ENCODE results near the gene HOXB4. TPM values are rescaled to one million over a fixed set of nuclear protein-coding genes. Genes with fewer than 3 reads are reported as not detected.

Gene HOXB4
- total RNA-seq, 2 experiments from 2014 or later: 1.7 to 2.0 TPM

GRCh38 chr17:48600244-48601098 is 22.3 kb upstream of the HOXB4 start:
- POLR2A ChIA-PET: interaction anchor here (0.6 to 1.3 kb wide), 5 partner anchors 12 to 237 kb away, joined by 3 to 5 read pairs (median 3); no protein-coding TSS in a partner anchor
- CTCF ChIA-PET: interaction anchor here (0.9 to 1.5 kb wide), 5 partner anchors 9 to 264 kb away, joined by 3 to 4 read pairs (median 4); no protein-coding TSS in a partner anchor
- Mint-ChIP-seq H3K36me3 (ENCODE audit: low read depth) (no peaks in the 10 kb centered on the region), H3K4me1 (ENCODE audit: low read depth) (peaks cover 35% of the 10 kb centered on the region), H3K4me3 (no peak overlapping the region), H3K27ac (no peak overlapping the region), H3K9me3 (no peaks in the 10 kb centered on the region), H3K27me3 (peaks cover 90% of the 10 kb centered on the region)
- DNase-seq (no peak), ATAC-seq (no peak)
- TF ChIP-seq, protein P1, sequence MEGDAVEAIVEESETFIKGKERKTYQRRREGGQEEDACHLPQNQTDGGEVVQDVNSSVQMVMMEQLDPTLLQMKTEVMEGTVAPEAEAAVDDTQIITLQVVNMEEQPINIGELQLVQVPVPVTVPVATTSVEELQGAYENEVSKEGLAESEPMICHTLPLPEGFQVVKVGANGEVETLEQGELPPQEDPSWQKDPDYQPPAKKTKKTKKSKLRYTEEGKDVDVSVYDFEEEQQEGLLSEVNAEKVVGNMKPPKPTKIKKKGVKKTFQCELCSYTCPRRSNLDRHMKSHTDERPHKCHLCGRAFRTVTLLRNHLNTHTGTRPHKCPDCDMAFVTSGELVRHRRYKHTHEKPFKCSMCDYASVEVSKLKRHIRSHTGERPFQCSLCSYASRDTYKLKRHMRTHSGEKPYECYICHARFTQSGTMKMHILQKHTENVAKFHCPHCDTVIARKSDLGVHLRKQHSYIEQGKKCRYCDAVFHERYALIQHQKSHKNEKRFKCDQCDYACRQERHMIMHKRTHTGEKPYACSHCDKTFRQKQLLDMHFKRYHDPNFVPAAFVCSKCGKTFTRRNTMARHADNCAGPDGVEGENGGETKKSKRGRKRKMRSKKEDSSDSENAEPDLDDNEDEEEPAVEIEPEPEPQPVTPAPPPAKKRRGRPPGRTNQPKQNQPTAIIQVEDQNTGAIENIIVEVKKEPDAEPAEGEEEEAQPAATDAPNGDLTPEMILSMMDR (IDR thresholded peaks at IDR 0.05): no peak
- intact Hi-C loops (cut with micrococcal nuclease): no loop called here

- no peak overlapping the region for H3K4me3 Mint-ChIP-seq
- POLR2A ChIA-PET: interaction anchor here (1.2 kb wide), 1 partner anchor 19 kb away, joined by 3 read pairs; no protein-coding TSS in a partner anchor
Observed at GRCh38 chr17:48599354-48599753, 21.2 kb upstream of the HOXB4 start.

GRCh38 chr17:48598736-48599135 is 20.6 kb upstream of the HOXB4 start:
- Mint-ChIP-seq H3K36me3 (ENCODE audit: low read depth) (no peaks in the 10 kb centered on the region), H3K4me1 (ENCODE audit: low read depth) (peaks cover 33% of the 10 kb centered on the region), H3K9me3 (no peaks in the 10 kb centered on the region), H3K27ac (no peak overlapping the region), H3K4me3 (peak overlapping the region; percentile 59), H3K27me3 (peaks cover 87% of the 10 kb centered on the region)
- ATAC-seq (no peak), DNase-seq (no peak)
- TF ChIP-seq, protein P1 (IDR thresholded peaks at IDR 0.05): no peak
- ChIA-PET POLR2A (interaction anchor here (0.6 to 1.2 kb wide), 3 partner anchors 19 to 587 kb away, joined by 3 read pairs; no protein-coding TSS in a partner anchor), CTCF (interaction anchor here (1.0 kb wide), 1 partner anchor 134 kb away, joined by 3 read pairs; no protein-coding TSS in a partner anchor)
- intact Hi-C loops (cut with micrococcal nuclease): no loop called here

More at GRCh38 chr17:48599354-48599753, 21.2 kb upstream of the HOXB4 start:
- H3K27ac Mint-ChIP-seq: no peak overlapping the region
- CTCF ChIA-PET: interaction anchor here (1.0 kb wide), 1 partner anchor 133 kb away, joined by 3 read pairs; no protein-coding TSS in a partner anchor
- H3K9me3 Mint-ChIP-seq: no peaks in the 10 kb centered on the region
- TF ChIP-seq, protein P1 (IDR thresholded peaks at IDR 0.05): no peak
- H3K4me1 Mint-ChIP-seq (ENCODE audit: low read depth): peaks cover 33% of the 10 kb centered on the region
- H3K27me3 Mint-ChIP-seq: peaks cover 88% of the 10 kb centered on the region
- H3K36me3 Mint-ChIP-seq (ENCODE audit: low read depth): no peaks in the 10 kb centered on the region
- ATAC-seq (no peak), DNase-seq (no peak)
- intact Hi-C loops (cut with micrococcal nuclease): no loop called here

DNA sequence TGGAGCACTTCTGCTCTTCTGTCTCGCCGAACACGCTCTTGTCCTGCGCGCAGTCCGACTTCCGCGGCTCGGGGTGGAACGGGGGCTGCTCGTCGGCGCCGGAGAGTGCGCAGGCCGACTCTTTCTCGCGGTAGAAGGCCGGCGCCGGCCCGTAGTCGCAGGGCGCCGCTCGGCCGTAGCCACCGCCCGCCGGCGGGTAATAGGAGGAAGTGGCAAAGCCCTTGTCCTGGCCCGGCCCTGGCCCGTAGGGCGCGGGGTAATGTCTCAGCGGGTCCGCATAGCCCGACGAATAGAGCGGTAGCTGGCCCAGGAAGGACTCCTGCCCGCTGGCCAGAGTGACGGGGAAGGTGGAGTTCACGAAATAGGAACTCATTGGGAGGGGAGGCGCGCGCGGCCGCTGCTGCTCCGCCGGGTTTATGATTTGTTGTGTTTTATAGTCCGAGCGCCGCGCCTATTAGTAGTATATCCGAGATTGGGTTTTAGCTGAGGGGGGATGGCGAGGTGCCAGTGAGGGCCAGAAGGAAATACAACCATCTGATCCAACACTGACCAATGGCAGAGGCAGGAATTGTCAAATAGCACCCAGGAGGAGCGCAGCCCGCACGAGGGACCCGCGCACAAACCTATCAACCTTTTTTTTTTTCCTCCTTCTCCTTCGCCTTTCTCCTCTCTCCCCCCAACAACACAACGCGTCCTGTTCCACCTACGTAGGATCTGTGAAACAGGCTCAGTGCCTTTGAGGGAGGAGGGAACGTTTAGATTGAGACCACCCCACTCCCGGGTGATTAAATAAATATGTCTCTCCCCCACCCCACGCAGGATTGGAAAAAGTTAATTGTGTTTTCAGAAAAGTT is 19.9 kb upstream of the HOXB4 start:
- intact Hi-C loops (cut with micrococcal nuclease): no loop called here
- TF ChIP-seq, protein P1 (IDR thresholded peaks at IDR 0.05): no peak
- peaks cover 35% of the 10 kb centered on the region for H3K4me1 Mint-ChIP-seq (ENCODE audit: low read depth)
- ATAC-seq (peak; percentile 15), DNase-seq (peak; percentile 50)
- H3K27me3 Mint-ChIP-seq: peaks cover 85% of the 10 kb centered on the region
- ChIA-PET POLR2A (interaction anchor here (0.6 to 0.8 kb wide), 2 partner anchors 348 to 587 kb away, joined by 3 read pairs; no protein-coding TSS in a partner anchor), CTCF (no interaction called here)
- no peaks in the 10 kb centered on the region for H3K36me3 Mint-ChIP-seq (ENCODE audit: low read depth)
- no peaks in the 10 kb centered on the region for H3K9me3 Mint-ChIP-seq
- peak overlapping the region; percentile 59 for H3K4me3 Mint-ChIP-seq
- no peak overlapping the region for H3K27ac Mint-ChIP-seq

Data from activated CD8-positive, alpha-beta T cell treated with anti-CD3 and anti-CD28 coated beads for 36 hours (primary cell).